K562 (cell line): ENCODE results near the gene ARHGAP31. TPM values are rescaled to one million over a fixed set of nuclear protein-coding genes. Genes with fewer than 3 reads are reported as not detected.
A peak's percentile ranks its signal among the peaks of the same experiment; 100 is the strongest.

Source experiments
- FOXP4 ChIP-seq: sonication (generic); formaldehyde crosslinking; IDR thresholded peaks from 2 replicates; pipeline ENCODE4 v1.8.0; 2022; ENCODE audit warnings: mild to moderate bottlenecking, missing genetic modification reagents, borderline replicate concordance
- MECOM ChIP-seq: fragments of 250-450 bp; sonication (Bioruptor Pico); IDR thresholded peaks from 2 replicates; pipeline ENCODE4 v1.8.0; 2022; ENCODE audit warnings: inconsistent platforms
- ZBTB1 ChIP-seq: sonication (generic); formaldehyde crosslinking; IDR thresholded peaks from 2 replicates; pipeline ENCODE4 v1.8.1; 2023; ENCODE audit warnings: missing genetic modification reagents, low read depth, mild to moderate bottlenecking, borderline replicate concordance
- polyA plus RNA-seq, 8 experiments: library from polyadenylated mRNA; depleted of rRNA in 4 of 8; stranded (reverse) in 5 of 8; unstranded in 3 of 8; fragments of >200 nt; fragmentation: Nextera tagmentation in 2 of 8; fragmentation: Illumina TruSeq in 1 of 8; extraction: Ambion mirVana in 2 of 8; extraction: Trizol in 1 of 8; gene quantifications; 2 replicates each; pipeline versions ENCODE4 v1.2.1 to v1.2.3, GENCODE V29; 2011 to 2014; ENCODE audit warnings: inconsistent platforms in 1 of 8, missing spikeins in 1 of 8
- total RNA-seq, 7 experiments: library from RNA; depleted of rRNA in 6 of 7; stranded (reverse); fragments of >200 nt in 6 of 7; fragmentation: Illumina TruSeq in 2 of 7; extraction: Trizol in 2 of 7; gene quantifications; 2 replicates each; pipeline versions ENCODE4 v1.2.1 to v1.2.3, GENCODE V29; 2011 to 2021; ENCODE audit warnings: low replicate concordance in 1 of 7
- TF ChIP-seq, protein P1 (sequence below): IDR thresholded peaks from 2 replicates; pipeline ENCODE4 v1.6.1; 2011; ENCODE audit warnings: borderline replicate concordance, low read depth, mild to moderate bottlenecking, moderate library complexity, low read length; ENCODE audit not compliant: insufficient read depth, poor library complexity, severe bottlenecking

ARHGAP31 gene
- total and polyA plus RNA-seq, 9 of the 15 experiments (the other 6 are each of a cell fraction or from before 2014, with no cell fraction given): under 0.01 to 0.13 (median 0.06) TPM; not detected in 5

DNA sequence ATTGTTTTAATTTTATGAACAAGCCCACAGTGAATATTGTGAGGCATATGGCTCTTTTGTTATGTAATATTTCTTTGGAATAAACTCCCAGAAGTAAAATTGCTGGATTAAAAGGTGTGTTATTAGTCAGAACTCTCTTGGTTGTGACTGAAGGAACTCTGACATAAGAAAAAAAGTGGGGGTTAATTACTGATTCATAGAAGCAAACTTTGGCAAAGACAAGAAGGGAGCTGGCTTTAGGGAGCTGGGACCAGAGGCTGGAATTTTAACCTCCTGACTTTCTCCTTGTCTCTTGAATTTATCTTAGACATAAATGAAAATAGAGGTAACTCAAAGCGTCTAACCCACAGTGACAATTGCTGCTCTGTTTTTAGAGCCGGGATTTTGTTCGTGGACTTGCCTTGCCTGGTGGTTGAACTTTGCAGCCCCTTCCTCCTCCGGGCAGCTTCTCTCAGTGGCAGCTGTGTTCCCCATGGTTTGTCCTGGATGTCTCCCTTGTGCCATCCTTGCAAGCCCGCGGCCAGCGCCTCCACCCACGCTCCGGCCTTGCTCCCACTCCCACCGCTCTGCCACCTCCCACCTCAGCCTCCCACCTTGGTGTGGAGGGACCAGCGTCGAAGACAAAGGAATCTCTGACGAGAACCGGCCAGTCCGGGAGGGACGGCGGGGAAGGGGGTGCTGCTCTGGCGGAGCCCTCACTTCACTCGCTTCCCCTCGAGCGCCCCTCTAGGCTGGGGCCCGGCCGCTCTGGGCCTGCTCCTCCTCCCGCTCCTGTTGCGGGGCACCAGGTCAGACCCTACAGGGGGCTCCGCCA is 28.0 kb downstream of the ARHGAP31 start (continued):
- TF ChIP-seq MECOM (CRISPR knock-in tag): no peak
- 0 out of 2 replicates have a peak, but pooled peaks have one; percentile 32 for TF ChIP-seq ZBTB1
- TF ChIP-seq, protein P1, sequence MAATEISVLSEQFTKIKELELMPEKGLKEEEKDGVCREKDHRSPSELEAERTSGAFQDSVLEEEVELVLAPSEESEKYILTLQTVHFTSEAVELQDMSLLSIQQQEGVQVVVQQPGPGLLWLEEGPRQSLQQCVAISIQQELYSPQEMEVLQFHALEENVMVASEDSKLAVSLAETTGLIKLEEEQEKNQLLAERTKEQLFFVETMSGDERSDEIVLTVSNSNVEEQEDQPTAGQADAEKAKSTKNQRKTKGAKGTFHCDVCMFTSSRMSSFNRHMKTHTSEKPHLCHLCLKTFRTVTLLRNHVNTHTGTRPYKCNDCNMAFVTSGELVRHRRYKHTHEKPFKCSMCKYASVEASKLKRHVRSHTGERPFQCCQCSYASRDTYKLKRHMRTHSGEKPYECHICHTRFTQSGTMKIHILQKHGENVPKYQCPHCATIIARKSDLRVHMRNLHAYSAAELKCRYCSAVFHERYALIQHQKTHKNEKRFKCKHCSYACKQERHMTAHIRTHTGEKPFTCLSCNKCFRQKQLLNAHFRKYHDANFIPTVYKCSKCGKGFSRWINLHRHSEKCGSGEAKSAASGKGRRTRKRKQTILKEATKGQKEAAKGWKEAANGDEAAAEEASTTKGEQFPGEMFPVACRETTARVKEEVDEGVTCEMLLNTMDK: no peak
- TF ChIP-seq FOXP4 (CRISPR knock-in tag): no peak
- TF ChIP-seq, all 486 proteins: peak for 8
